ENCODE results near the gene MS4A4E. TPM values are rescaled to one million over a fixed set of nuclear protein-coding genes. Genes with fewer than 3 reads are reported as not detected.

Gene MS4A4E
- total RNA-seq, 1 experiment from 2014 or later: 0.42 TPM

- Histone ChIP-seq H3K4me1 (ENCODE audit: insufficient read depth, low read length) (no peaks in the 10 kb centered on the region), H3T11ph (ENCODE audit: low read length) (no peak overlapping the region), H3K4ac (ENCODE audit: low read depth, low read length) (no peak overlapping the region), H3K79me1 (ENCODE audit: insufficient read depth, low read depth, low read length, poor library complexity, severe bottlenecking) (no peaks in the 10 kb centered on the region), H3K56ac (ENCODE audit: insufficient read length, low read depth, low read length) (no peak overlapping the region), H4K5ac (ENCODE audit: insufficient read length, low read depth, low read length) (no peak overlapping the region), H3K23me2 (ENCODE audit: insufficient read length, low read depth, low read length, poor library complexity, severe bottlenecking) (no peaks in the 10 kb centered on the region), H2BK120ac (ENCODE audit: low read depth, low read length, poor library complexity, severe bottlenecking) (no peak overlapping the region), H2AFZ (ENCODE audit: low read length) (no peak overlapping the region), H2AK5ac (ENCODE audit: insufficient read length, low read length) (no peak overlapping the region), H2BK12ac (ENCODE audit: insufficient read length, low read depth, low read length) (no peak overlapping the region), H4K8ac (replicated peaks; ENCODE audit: insufficient read length, low read depth, low read length) (no peak overlapping the region), H3K27me3 (ENCODE audit: insufficient read depth, low read length) (no peaks in the 10 kb centered on the region), H3K4me2 (ENCODE audit: insufficient read depth, insufficient read length, low read length) (no peak overlapping the region), H3K14ac (ENCODE audit: insufficient read depth, low read length) (no peak overlapping the region), H3K23ac (ENCODE audit: insufficient read length, low read depth, low read length) (no peak overlapping the region), H3K9ac (ENCODE audit: extremely low read depth, insufficient read length, low read length) (no peak overlapping the region), H3K79me2 (ENCODE audit: insufficient read depth, low read length) (no peaks in the 10 kb centered on the region), H4K20me1 (ENCODE audit: control insufficient read depth, insufficient read depth, insufficient read length) (no peaks in the 10 kb centered on the region), H4K91ac (ENCODE audit: insufficient read length, low read depth, low read length) (no peak overlapping the region), H2BK15ac (ENCODE audit: low read depth, low read length) (no peak overlapping the region), H3K9me3 (ENCODE audit: control insufficient read depth, low read depth, low read length) (no peaks in the 10 kb centered on the region), H3K27ac (ENCODE audit: insufficient read length, low read depth, low read length) (no peak overlapping the region), H2BK20ac (ENCODE audit: low read depth, low read length, poor library complexity, severe bottlenecking) (no peak overlapping the region), H2BK5ac (ENCODE audit: insufficient read length, low read length) (no peak overlapping the region), H3K18ac (ENCODE audit: insufficient read length, low read depth, low read length) (no peak overlapping the region)
- peaks cover 0 to 6% (median 5%) of the 10 kb centered on the region in 3 experiments; a peak in 3 of 7 replicates for H3K36me3 Mint-ChIP-seq (ENCODE audit: insufficient read depth in 1 of 3, low read depth in 3 of 3)
- peaks cover 4 to 5% of the 10 kb centered on the region in 2 experiments; a peak in 3 of 5 replicates for H3K9me3 Mint-ChIP-seq
- TF ChIP-seq CTCF (conservative IDR thresholded peaks at IDR 0.05): no peak
- no CpG with 5 or more reads among the region's 2 CpGs for WGBS (ENCODE audit: extremely low coverage, insufficient read length, low lambda C conversion rate)
- no peak for DNase-seq
- H3K27me3 Mint-ChIP-seq (ENCODE audit: low read depth): no peaks in the 10 kb centered on the region; the same call in 1 of the 2 replicates
- no peak overlapping the region for H3K27ac Mint-ChIP-seq
- H3K4me1 Mint-ChIP-seq: no peaks in the 10 kb centered on the region
- H3K4me3 Mint-ChIP-seq: no peak overlapping the region
These were observed 9.5 kb upstream of the MS4A4E start for GRCh38 chr11:60252213-60253108.

All from H9 (cell line).